OCI-LY1 (cell line): Measurements from ENCODE around the gene EVA1A.

Source experiments
- H2AFZ ChIP-seq: fragments of 200-600 bp; sonication (generic), shearing (Covaris generic); 2 replicates; pipeline ENCODE4 v1.6.0; 2014; ENCODE audit warnings: antibody characterized with exemption, mild to moderate bottlenecking, low read length
- H3F3A ChIP-seq: fragments of 200-600 bp; sonication (generic), shearing (Covaris generic); 2 replicates; pipeline ENCODE4 v1.6.0; 2014; ENCODE audit warnings: mild to moderate bottlenecking, antibody characterized with exemption, low read length, moderate library complexity; ENCODE audit not compliant: insufficient read depth
- H3K27ac ChIP-seq: fragments of 200-600 bp; sonication (generic); 2 replicates; pipeline ENCODE4 v1.5.1; 2014; ENCODE audit warnings: low read length, mixed run types, mild to moderate bottlenecking, low read depth; ENCODE audit not compliant: poor library complexity, severe bottlenecking
- H3K27me3 ChIP-seq: fragments of 200-600 bp; sonication (generic); 2 replicates; pipeline ENCODE4 v1.6.0; 2014; ENCODE audit warnings: antibody characterized with exemption, mild to moderate bottlenecking, low read length, moderate library complexity; ENCODE audit not compliant: insufficient read depth
- H3K36me3 ChIP-seq: fragments of 200-600 bp; sonication (generic); 2 replicates; pipeline ENCODE4 v1.6.1; 2014; ENCODE audit warnings: mild to moderate bottlenecking, antibody characterized with exemption, low read length, moderate library complexity, mixed read lengths; ENCODE audit not compliant: insufficient read depth
- H3K4me1 ChIP-seq: fragments of 200-600 bp; sonication (generic); 2 replicates; pipeline ENCODE4 v1.5.1; 2014; ENCODE audit warnings: mild to moderate bottlenecking, low read length, moderate library complexity; ENCODE audit not compliant: insufficient read depth, severe bottlenecking
- H3K4me2 ChIP-seq: fragments of 200-600 bp; sonication (generic), shearing (Covaris generic); 2 replicates; pipeline ENCODE4 v1.6.1; 2014; ENCODE audit warnings: low read length
- H3K4me3 ChIP-seq: fragments of 200-600 bp; sonication (generic); 2 replicates; pipeline ENCODE4 v1.5.1; 2014; ENCODE audit warnings: low read length, low read depth, mild to moderate bottlenecking, mixed read lengths; ENCODE audit not compliant: poor library complexity, severe bottlenecking
- H3K79me2 ChIP-seq: fragments of 200-600 bp; shearing (Covaris generic); 2 replicates; pipeline ENCODE4 v1.6.1; 2016; ENCODE audit warnings: mixed run types, low read length, mixed read lengths; ENCODE audit not compliant: insufficient read depth
- H3K9ac ChIP-seq: fragments of 200-600 bp; sonication (generic), shearing (Covaris generic); 2 replicates; pipeline ENCODE4 v1.6.1; 2014; ENCODE audit warnings: mild to moderate bottlenecking, low read length, mixed read lengths
- H3K9me2 ChIP-seq: fragments of 200-600 bp; sonication (generic), shearing (Covaris generic); 2 replicates; pipeline ENCODE4 v1.6.1; 2014; ENCODE audit warnings: low read depth, mild to moderate bottlenecking, low read length, mixed read lengths
- H3K9me3 ChIP-seq: fragments of 200-600 bp; shearing (Covaris generic); 2 replicates; pipeline ENCODE4 v1.6.1; 2014; ENCODE audit warnings: low read length, mixed read lengths
- H4K20me1 ChIP-seq: fragments of 200-600 bp; sonication (generic), shearing (Covaris generic); 2 replicates; pipeline ENCODE4 v1.6.0; 2016; ENCODE audit warnings: mild to moderate bottlenecking, low read length; ENCODE audit not compliant: insufficient read depth
- CTCF ChIP-seq: fragments of 200-600 bp; sonication (generic), shearing (Covaris generic); IDR thresholded peaks from 2 replicates; pipeline ENCODE4 v1.5.1; 2017; ENCODE audit warnings: mild to moderate bottlenecking, antibody characterized with exemption, low read length, moderate library complexity, mixed read lengths
- EZH2 ChIP-seq: fragments of 200-600 bp; sonication (generic), shearing (Covaris generic); IDR thresholded peaks from 2 replicates; pipeline ENCODE4 v1.8.0; 2017; ENCODE audit warnings: borderline replicate concordance, mixed run types, mild to moderate bottlenecking, antibody characterized with exemption, low read length, moderate library complexity, mixed read lengths

EVA1A gene

GRCh38 chr2:75522543-75523312, 38.0 kb downstream of the EVA1A start:
- Histone ChIP-seq H2AFZ (no peak overlapping the region), H3F3A (no peaks in the 10 kb centered on the region), H3K79me2 (no peaks in the 10 kb centered on the region), H3K4me3 (no peak overlapping the region), H3K4me2 (no peak overlapping the region), H3K36me3 (no peaks in the 10 kb centered on the region), H3K27me3 (no peaks in the 10 kb centered on the region), H3K9me2 (no peaks in the 10 kb centered on the region), H3K9me3 (no peaks in the 10 kb centered on the region), H3K4me1 (no peaks in the 10 kb centered on the region), H3K27ac (no peak overlapping the region), H4K20me1 (no peaks in the 10 kb centered on the region), H3K9ac (no peak overlapping the region)
- TF ChIP-seq EZH2 (no peak), CTCF (no peak)

- H3K79me2 ChIP-seq, result no peaks in the 10 kb centered on the region
- H4K20me1 ChIP-seq, result no peaks in the 10 kb centered on the region
- H3K36me3 ChIP-seq, result no peaks in the 10 kb centered on the region
- H3K4me2 ChIP-seq, result no peak overlapping the region
- TF ChIP-seq CTCF (no peak), EZH2 (no peak)
- H3K27me3 ChIP-seq, result no peaks in the 10 kb centered on the region
- H3K4me3 ChIP-seq, result no peak overlapping the region
- no peak overlapping the region for H3K27ac ChIP-seq
- H3F3A ChIP-seq, result no peaks in the 10 kb centered on the region
- no peaks in the 10 kb centered on the region for H3K9me3 ChIP-seq
- H3K9me2 ChIP-seq, result no peaks in the 10 kb centered on the region
- no peaks in the 10 kb centered on the region for H3K4me1 ChIP-seq
- H2AFZ ChIP-seq, result no peak overlapping the region
- H3K9ac ChIP-seq, result no peak overlapping the region
Observed at GRCh38 chr2:75521225-75521872, 39.4 kb downstream of the EVA1A start.

GRCh38 chr2:75519843-75520242, 40.9 kb downstream of the EVA1A start:
- Histone ChIP-seq H3K9me3 (no peaks in the 10 kb centered on the region), H2AFZ (no peak overlapping the region), H3K9ac (no peak overlapping the region), H3F3A (no peaks in the 10 kb centered on the region), H3K27me3 (no peaks in the 10 kb centered on the region), H3K9me2 (no peaks in the 10 kb centered on the region), H3K36me3 (no peaks in the 10 kb centered on the region), H3K4me1 (no peaks in the 10 kb centered on the region), H3K4me2 (no peak overlapping the region), H3K27ac (no peak overlapping the region), H4K20me1 (no peaks in the 10 kb centered on the region), H3K79me2 (no peaks in the 10 kb centered on the region), H3K4me3 (no peak overlapping the region)
- TF ChIP-seq EZH2 (no peak), CTCF (no peak)
